Left renal cortex interstitium (tissue), 4 donors: ENCODE results near the gene SPNS1. TPM values are rescaled to one million over a fixed set of nuclear protein-coding genes. Genes with fewer than 3 reads are reported as not detected.

Experiments
- DNase-seq, 4 donors: peaks; one replicate each; pipeline ENCODE4 v3.0.0-alpha.2; 2013; ENCODE audit warnings: low read depth in 4 of 4, low spot score in 2 of 4, missing footprints in 1 of 4
- polyA plus RNA-seq, 4 donors: library from polyadenylated mRNA; unstranded; fragments of 120-200 nt; gene quantifications; one replicate each; pipeline ENCODE4 v1.2.1, GENCODE V29; 2013; ENCODE audit not compliant: insufficient read length in 4 of 4

SPNS1 gene
- polyA plus RNA-seq, 4 donors, result 35.9 to 61.4 (median 49.9) TPM

DNA sequence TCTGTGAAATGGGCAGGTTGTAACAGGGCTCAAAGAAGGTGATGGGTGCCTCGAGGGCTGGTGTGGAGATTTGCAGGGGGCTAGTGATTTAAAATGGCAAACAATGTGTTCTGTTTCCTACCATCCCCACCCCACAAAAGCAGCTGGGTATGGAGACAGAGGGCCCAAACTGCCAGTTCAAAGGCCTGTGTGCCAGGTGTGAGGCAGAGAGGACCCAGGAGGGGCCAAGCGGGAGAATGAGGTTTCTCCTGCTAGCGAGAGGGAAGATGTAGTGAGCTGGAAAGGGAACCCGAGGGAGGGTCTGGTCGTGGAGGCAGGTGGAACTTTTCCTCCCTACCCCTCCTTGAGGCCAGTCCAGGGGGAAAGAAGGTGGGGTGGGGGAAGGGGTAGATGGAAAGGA lies 49.7 kb downstream of the SPNS1 start:
- no peak for DNase-seq

DNA sequence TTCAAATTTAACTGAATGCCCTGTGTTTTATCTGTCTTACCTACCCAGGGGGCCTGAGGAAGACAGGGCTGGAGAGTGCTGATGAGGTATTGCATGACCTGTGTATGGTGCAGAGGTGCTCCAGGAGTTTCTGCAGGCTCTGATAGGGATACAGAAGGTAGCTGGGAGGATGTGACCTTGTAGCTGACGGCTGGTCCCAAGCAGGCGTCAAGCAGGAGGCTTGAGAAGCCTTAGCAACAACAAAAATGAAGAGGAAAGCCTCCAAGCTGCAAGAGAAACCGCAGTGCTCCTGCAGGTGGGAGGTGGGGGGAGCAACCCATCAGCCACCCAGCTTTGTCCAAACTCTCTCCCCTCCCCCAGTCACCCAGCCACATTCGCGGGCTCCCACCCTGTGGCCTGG lies 50.6 kb downstream of the SPNS1 start:
- DNase-seq, result no peak

DNA sequence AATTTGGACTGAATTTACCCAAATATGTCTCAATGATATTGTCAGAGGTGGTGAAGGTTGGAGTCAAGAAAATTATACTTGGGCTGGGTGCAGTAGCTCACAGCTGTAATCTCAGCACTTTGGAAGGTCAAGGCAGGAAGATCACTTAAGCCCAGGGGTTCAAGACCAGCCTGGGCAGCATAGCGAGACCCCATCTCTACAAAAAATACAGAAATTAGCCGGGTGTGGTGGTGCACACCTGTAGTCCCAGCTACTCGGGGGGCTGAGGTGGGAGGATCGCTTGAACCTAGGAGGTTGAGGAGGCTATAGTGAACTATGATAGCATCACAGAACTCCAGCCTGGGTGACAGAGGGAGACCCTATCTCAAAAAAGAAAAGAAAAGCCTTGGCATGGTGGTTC lies 51.2 kb downstream of the SPNS1 start:
- no peak for DNase-seq

DNA sequence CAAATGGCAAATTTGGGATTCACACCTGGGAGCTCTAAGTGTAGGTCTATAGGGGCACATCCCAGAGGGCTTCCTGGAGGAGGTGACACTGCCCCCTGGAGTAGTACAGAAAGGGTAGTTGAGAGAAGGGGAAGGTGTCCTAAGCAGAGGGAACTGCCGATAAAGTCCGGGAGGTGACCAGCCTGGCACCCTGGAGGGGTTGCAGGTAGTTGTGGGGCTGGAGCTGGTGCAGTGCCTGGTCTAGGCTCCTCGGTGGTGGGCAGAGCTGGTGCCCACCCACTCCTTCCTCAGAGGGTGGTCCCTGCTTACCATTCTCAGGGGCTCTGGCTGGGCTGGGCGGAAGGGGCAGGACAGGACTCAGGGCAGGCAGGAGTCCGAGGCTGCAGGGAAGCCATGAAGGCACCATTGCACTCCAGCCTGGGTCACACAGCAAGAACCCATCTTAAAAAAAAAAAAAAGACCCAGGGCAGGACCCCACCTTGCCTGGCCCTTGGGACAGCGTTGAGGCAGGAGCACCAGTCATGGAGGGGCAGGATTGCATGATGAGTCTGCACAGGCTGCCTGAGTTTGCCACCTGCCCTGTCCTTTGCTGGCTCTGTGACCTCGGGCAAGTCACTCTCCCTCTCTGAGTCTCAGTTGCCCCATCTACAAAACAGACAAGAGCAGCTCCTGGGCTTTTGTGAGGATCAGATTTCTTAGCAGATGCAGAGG lies 54.0 kb downstream of the SPNS1 start:
- DNase-seq, result no peak

DNA sequence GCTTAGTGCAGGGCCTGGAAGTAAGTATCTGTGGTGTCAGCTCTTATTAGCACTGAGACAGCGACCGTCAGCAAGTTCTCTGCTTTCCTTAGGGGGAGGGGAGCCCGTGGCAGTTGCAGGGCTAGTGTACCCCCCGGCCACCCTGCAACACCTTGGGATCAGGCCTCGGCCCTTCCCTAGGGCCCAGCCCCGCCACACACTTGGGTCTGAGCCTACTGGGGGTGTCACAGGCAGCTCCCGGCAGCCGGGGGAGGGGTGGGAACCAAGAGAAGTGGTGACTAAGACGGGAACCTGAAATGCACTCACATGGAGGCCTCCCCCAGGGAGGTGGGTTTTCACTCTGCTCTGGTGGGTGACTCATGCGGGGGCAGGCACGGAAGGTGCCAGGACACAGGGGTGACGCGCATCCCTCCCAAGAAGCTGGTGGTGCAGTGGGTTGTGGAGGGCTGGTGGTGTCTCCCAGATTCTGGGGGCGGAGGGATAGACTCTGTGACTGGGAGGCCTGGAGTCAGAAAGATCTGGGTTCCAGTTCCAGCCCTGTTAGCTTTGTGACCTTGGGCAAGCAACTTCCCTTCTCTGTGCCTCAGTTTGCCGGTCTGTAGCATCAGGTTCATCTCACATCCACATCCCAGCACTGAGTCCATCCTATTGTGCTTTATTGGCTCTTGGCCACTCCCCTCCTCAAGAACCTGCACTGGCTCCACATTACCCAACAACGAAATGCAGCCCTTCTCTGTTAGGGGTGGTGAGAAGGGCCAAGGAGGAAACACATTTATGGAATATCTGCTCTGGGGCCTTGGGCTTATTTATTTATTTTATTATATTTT lies 54.8 kb downstream of the SPNS1 start:
- DNase-seq, result peak in 1 of 4 donors; percentile 9

DNA sequence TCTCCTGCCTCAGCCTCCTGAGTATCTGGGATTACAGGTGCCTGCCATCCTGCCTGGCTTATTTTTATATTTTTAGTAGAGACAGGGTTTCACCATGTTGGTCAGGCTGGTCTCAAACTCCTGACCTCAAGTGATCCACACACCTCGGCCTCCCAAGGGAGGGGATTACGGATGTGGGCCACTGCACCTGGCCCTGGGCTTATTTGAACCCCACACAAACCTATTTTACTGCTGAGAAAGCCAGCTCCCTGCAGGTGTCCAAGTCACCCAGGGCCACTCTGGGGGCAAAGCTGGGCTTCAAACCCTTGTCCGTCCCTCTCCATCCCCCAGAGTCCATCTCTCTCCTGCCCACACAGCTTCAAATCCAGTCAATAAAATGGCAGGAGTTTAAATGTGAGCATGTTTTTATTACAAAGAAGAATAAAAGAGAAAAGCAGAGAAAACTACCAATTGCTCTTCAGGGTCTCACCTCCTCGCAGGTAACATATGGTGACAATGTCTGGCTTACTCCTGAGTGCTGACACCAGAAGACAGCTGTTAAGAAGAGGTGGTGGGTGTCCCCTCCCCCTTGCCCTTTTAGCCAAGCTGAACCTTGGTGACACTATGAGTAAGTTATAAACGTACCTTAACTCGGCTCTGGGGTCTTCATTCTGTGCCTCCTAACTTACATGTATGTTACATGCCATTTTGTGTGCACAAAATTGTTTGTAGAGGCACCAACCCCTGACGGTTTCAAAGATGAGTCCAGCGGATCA lies 55.7 kb downstream of the SPNS1 start:
- no peak for DNase-seq

Other genes with a start within 250 kb of the SPNS1 start
- 1 to 10 TPM; 1.3 to 3.6 (median 2.3) TPM for gene NPIPB9, start 223.0 kb upstream of the SPNS1 start, polyA plus RNA-seq
- 100 to 1,000 TPM in 2 of 4 donors, 10 to 100 TPM in 2; 66.8 to 171 (median 122) TPM for gene ATXN2L, start 151.8 kb upstream of the SPNS1 start, polyA plus RNA-seq
- 100 to 1,000 TPM; 193 to 231 (median 219) TPM for gene TUFM, start 128.4 kb upstream of the SPNS1 start, polyA plus RNA-seq
- gene SH2B1, start 110.9 kb upstream of the SPNS1 start, polyA plus RNA-seq, result 10 to 100 TPM; 47.1 to 97.5 (median 75.1) TPM
- 1 to 10 TPM; 2.6 to 8.1 (median 4.7) TPM for gene ATP2A1, start 96.3 kb upstream of the SPNS1 start, polyA plus RNA-seq
- 10 to 100 TPM; 16.2 to 32.5 (median 28.7) TPM for gene RABEP2, start 49.5 kb upstream of the SPNS1 start, polyA plus RNA-seq
- 1 to 10 TPM; 2.9 to 5.8 (median 4.4) TPM for gene CD19, start 42.8 kb upstream of the SPNS1 start, polyA plus RNA-seq
- 10 to 100 TPM; 23.4 to 86.7 (median 46.6) TPM for gene NFATC2IP, start 23.8 kb upstream of the SPNS1 start, polyA plus RNA-seq
- gene LAT, start 10.3 kb downstream of the SPNS1 start, polyA plus RNA-seq, result 10 to 100 TPM in 2 of 4 donors, 1 to 10 TPM in 2; 4.1 to 11.1 (median 7.7) TPM